GM18858 (cell line): Measurements from ENCODE around the gene FGF21.
"Not testable (repeated sequence)": the region's sequence is repeated elsewhere in the genome, so short reads cannot be mapped to it uniquely, and the experiment has no call there.

Experiments used
- ATAC-seq: cut with Tn5 transposase; IDR thresholded peaks from one replicate; pipeline ENCODE4 v1.9.1; 2021; ENCODE audit not compliant: unreplicated experiment

The FGF21 gene

DNA sequence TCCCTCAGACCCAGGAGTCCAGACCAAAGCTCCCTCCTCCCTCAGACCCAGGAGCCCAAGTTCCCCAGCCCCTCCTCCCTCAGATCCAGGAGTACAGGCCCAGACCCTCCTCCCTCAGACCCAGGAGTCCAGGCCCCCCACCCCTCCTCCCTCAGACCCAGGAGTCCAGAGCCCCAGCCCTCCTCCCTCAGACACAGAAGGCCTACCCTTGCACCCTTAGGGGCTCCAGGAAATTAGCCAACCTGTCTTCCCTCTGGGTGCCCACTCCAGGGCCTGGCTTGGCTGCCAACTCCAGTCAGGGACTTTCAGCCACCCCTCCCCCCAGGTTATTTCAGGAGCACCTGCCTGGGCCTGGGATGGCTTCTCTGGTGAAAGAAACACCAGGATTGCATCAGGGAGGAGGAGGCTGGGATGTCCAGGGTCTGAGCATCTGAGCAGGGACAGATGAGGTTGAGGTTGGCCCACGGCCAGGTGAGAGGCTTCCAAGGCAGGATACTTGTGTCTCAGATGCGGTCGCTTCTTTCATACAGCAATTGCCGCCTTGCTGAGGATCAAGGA, at the start of gene FGF21:
Gene FGF21, plus strand, starts transcription at position 441 of the 558 bp plus-strand sequence. CDS start 713 bp downstream, outside the sequence.
- no peak for ATAC-seq

- no peak for ATAC-seq
These were observed 46.9 kb upstream of the FGF21 start for GRCh38 chr19:48708471-48708870.

DNA sequence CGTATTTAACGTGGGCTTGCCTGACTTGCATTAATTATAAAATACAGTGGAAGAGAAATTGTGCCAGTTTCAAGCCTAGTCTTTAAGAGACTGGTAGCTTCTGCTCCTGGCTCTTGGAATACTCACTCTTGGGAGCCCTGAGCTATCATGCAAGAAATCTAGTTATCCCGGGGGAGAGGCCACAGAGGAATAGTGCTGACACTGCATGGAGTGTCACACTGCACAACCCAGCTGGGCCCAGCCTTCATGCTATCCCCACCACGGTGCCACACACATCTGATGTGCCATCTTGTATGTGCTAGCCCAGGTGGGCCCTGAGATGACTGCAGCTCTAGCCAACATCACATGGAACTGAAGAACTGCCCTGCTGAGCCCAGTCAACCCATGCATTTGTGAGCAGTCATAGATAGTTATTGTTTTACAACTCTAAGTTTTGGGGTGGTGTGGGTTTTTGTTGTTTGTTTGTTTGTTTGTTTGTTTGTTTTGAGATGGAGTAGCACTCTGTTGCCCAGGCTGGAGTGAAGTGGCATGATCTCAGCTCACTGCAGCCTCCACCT, 44.1 kb upstream of the FGF21 start:
- no peak for ATAC-seq

DNA sequence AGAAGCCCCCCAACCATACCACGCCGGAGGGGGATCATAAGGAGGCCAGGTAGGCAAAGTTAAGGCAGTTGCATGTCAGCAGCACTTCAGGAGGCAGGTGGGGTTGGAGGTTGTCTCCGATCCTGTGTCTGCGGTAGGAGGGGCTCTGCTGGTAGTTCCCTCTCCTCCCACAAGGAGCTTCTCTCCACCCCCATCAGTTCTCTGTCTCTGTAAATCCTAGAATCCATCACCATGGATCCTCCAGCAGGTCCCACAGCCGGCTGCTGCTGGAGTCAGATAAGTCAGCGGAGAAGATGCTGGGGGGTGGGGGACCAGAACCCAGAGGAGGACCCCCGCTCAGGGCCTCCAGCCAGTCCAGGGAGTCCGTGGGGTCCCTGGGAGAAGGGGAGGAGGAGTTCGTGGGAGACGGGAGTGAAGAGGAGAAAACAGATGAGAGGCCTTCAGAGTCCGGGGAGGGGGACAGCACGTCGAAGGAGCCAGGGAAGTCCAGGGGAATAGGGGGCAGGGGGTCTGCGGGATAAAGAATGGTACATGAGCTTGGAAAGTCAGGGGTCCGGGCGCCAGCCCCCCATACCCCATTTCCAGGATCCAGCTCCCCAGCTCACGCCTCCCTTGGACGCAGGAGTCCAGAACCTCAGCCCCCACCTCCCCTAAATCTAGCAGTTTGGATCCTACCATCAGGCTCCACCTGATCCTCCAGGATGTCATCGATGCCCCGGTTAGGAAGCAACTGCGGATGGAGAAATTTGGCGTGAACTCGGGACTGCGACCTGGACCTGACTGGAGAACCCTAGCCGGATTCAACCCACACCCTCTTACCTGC, 42.1 kb upstream of the FGF21 start:
- no peak for ATAC-seq

- peak; percentile 62 for ATAC-seq
These were observed 41.2 kb upstream of the FGF21 start for GRCh38 chr19:48713864-48714755.

DNA sequence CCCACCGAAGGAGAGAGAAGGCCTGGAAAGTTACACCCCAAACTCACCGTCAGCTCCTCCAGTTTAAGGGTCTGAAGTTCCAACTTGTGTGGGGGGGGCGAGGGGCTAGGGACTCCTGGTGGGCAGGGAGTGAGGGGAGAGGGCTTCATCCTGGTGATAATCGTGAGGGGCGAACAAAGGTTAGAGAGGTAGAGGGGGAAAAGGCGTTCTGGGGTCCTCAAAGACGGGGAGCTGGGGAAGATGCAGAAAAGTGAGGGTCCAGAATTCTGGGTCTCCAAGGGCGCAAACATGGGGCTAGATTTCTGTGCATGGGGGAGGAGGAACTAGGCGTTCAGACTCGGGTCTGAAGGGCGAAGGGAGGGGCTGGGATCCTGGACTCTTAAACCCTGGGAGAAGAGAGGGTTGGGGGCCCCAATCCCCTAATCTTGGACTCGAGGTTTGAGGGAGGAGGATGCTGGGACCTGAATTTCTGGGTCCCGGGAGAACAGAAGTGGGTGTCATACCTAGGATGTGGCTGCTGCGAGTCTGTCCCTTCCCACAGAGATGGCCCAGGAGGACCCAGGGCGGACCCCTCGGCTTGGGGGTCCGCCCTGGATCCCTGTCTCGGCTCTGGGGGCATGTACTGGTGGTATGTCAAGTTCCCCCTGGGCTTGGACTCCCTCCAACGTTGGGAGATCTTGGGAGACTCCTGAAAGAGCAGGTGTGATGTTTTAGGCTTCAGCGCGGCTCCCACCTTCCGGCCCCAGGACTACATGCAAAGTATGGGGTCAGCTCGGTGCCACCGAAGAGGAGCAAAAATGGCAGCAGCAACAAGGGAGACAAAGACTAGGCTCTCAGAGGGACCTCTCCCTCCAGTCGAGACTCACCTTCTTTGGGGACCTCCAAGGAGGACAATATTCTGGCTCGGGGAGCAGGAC, 40.3 kb upstream of the FGF21 start:
- ATAC-seq = no peak

- ATAC-seq = no peak
These were observed 39.6 kb upstream of the FGF21 start for GRCh38 chr19:48715681-48716171.

- no peak for ATAC-seq
These were observed 38.6 kb upstream of the FGF21 start for GRCh38 chr19:48716562-48717291.

DNA sequence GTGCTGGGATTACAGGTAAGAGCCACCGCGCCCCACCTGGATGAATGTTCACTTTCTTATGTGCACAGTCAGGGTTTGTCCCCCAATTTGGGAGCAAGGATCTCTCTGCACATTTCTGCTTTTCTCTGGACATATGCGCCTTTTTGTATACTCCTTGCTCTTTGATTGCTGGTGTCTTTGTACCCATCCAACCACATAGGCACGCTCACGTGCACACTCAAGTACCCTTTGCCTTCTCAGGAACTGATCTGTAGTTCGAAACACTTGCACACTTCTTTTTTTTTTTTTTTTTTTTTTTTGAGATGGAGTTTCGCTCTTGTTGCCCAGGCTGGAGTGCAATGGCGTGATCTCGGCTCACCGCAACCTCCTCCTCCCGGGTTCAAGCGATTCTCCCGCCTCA, 37.2 kb upstream of the FGF21 start:
- not testable (repeated sequence) for ATAC-seq

- no peak for ATAC-seq
These were observed 36.6 kb upstream of the FGF21 start for GRCh38 chr19:48718711-48719231.

DNA sequence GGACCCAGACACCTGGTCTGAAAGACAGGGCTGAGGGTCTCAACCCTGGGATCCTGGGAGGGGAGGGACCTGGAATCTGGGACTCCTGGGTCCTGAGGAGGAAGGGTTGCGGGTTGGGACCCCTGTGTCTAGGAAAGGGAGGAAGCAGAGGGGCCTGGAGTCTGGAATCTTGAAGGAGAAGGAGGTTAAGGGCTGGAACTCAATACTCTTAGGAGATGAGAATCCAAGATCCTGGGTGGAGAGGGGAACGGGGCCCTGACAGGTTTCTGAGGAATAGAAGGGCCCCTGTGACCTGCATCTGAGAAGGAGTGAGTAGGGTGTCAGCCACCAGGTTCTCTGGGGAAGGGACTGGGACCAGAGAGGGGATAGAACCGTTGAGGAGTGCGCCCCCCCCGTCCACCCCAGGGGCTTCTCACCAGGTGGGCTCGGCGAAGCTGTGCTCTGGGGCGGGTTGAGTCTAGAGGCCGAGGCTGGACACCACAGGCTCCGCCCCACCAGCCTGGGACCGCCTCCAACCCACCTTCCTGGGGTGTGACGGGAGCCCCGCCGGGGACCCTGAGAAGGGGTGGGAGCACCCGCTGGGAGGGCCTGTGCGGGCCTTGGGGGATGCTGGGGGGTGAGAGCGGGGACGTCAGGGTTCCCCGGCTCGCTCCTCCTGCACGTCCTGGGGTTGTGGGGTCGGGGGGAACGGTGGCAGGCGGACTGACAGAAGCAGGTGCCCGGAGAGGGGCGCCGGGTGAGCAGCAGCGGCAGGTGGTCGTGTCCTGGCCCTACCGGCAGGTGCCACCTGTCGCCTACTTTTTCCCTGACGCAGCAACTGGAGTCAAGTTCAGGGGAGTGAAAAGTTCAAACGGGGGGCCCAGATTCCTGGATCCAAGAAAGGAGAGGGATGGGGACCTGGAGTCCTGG, 35.8 kb upstream of the FGF21 start, which contains the start of gene MAMSTR:
Gene MAMSTR, minus strand, starts transcription at position 463 of the 909 bp plus-strand sequence. CDS start 694 bp downstream, outside the sequence.
- no peak for ATAC-seq

DNA sequence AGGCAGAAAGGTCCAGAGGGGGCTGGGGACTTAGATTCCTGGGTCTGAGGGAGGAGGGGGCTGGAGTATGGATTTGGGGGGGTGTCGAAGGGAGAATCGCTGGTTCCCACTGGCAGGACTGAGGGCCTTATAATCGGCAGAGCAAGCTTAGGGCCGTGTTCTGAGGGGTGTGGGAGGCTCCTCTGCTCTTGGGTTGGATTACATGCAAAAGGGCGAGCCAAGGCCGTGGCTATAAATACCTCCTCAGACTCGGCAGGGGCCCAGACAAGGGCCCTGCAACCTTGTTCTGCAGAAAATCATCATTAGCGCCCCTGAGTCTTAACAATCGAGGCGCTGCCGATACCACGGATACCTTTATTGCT, 35.1 kb upstream of the FGF21 start:
- ATAC-seq = no peak

DNA sequence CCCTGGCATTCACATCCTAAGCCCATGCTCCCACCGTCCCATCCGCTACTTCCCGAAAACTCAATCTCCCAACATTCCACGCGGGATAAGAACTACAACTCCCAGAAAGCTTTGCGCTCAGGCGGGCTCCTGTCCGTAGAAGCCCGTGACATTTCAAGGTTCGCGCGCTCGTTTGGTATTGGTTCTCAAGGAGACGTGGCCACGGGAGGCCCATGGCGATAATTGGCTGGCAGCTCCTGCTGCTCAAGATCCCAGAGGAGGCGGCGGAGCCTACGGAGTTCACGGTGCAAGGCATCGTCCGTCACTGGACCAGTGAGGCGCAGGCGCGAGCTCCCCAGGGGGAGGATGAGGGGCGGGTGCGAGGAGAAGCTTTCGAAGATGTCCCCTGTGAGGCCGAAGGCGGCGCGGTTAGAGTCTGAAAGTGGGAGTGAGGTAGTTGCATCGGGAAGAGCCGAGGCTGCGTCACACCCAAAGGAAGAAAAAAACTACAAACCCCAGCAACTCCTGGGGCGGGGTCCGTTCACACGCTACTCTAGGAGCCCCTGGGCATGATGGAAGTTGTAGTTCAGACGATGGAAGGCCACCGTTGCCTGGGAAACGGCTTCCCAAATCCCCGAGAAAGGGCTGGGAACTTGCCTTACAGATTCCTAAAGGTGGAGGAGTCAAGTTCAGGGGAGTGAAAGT, 34.6 kb upstream of the FGF21 start:
- peak; percentile 59 for ATAC-seq

GRCh38 chr19:48722196-48722708, 33.1 kb upstream of the FGF21 start:
- ATAC-seq = no peak

DNA sequence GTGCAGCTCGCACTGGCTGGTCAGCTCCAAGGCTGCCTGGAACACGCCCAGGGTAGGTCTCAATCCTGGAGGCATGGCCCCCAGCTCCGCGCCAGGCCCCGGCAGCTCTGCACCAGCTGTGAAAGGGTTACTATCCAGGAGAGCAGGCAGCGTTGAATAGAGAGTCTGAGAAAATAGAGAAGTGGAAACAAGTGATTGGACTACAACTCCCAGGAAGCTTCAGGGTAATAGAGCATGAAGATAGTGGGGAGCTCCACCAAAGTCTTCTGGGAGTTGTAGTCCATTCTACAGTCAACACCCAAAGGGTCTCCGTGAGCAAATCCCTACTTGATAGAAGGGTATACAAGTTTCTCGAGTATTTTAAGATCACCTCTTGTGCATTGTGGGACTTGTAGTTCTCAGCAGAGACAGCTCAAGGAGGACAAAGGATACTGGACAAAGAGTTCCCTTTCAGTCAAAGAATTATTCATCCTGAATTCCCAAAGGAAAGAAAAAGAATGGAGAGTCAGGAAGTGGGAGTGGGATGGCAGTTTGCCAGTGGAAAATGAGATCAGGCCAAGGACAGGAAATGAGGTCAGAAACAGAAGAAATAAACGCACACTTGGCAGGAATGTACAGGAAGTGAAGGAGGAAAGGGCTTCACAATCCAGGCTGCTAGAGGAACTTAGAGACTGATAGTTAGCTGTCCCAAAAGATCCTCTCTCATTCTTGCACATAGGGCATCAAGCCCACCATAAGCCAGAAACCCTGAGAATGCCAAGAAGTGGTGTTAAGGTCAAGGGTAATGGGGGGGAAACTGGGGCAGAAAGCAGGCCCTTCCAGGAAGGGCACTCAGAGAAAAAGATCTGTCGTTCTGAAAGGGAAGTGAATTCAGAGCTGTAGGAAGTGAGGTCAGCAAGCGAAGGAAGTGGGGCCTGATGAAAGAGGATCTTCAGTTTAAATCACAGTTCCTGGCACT, 30.2 kb upstream of the FGF21 start:
- ATAC-seq = no peak

DNA sequence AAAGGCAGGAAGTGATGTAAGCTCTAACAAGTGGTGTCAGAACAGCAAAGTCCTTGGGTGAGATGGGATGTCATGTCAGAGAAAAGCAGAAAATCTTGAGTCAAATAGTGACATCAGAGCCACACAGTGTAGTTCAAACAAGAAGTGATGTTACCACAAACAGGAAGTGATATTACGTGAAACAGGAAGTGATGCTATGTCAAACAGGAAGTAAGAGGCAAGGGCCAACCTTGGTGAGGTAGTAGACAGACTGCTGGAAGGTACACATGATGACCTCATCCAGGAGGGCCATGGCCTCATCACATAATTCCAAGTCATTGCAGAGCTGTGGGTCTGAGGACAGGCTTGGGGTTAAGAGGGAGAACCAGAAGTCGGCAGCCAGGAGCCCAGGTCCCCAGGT, 28.8 kb upstream of the FGF21 start:
- no peak for ATAC-seq
